NCI-H2227 (cell line): ENCODE data around the gene TENM4.

ENCODE experiments used
- DNase-seq: peaks from one replicate; lab custom pipeline; 2025; ENCODE audit not compliant: unreplicated experiment; lab: John Stamatoyannopoulos, UW

TENM4 gene

DNA sequence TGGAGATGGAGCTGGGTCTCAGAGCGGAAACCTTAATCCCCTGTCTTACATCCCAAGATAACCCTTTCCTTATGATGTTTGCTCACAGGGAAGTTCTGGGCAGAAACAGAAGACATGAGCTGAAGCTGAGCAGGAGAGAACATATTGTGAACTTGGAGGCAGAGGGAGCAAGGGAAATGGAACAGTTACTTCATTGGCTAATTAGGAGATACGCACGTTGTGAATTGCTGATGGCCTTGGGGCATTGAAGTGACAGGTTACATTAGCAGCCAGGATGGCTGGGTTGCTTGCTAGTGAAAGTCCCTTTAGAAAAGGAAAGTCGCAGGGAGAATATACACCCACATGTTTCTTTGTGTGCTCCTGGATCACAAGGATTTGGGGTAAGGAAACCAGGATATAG is 48.7 kb downstream of the TENM4 start:
- no peak for DNase-seq

GRCh38 chr11:79390923-79391322 is 49.9 kb downstream of the TENM4 start:
- no peak for DNase-seq

GRCh38 chr11:79390477-79390876 is 50.4 kb downstream of the TENM4 start:
- DNase-seq = no peak

GRCh38 chr11:79388201-79388600 is 52.6 kb downstream of the TENM4 start:
- no peak for DNase-seq

DNA sequence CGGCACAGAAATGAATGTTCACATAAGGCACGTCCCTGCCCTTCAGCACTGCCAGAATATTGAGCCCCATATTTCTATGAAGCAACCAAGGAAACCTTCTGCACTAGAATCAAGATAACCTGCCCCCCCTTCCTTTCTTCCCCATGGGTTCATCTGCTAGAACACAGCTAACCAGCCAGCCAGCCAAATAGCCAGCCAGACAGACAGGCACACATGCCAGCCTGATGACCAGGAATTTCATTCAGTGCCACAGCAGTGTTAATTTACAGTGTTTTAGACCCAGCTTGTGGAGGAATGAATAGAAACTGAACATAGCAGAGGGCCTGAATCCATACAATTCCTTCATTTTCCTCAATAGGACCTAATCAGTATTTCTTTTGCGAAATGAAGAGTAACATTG is 57.0 kb downstream of the TENM4 start:
- no peak for DNase-seq

GRCh38 chr11:79382301-79383050 is 58.4 kb downstream of the TENM4 start:
- DNase-seq = no peak

DNA sequence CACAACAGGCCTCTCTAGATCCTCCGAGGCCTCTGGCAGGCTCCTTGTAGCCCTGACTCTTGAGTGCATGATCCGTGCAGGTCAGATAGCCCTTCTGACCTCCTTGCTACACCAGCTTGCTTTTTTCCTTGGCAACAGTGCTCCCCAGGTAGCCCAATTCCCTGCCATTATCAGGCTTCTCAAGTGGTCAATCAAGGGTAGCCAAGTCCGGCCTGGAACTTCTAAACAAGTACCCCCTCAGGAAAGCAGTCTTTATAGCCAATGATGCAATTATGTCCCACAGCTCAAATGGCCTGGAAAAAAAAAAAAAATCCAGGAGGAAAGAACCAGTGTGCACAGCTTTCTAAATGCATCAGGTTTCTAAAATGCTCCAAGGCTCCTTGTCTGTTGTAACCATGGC is 59.8 kb downstream of the TENM4 start:
- peak; percentile 10 for DNase-seq

DNA sequence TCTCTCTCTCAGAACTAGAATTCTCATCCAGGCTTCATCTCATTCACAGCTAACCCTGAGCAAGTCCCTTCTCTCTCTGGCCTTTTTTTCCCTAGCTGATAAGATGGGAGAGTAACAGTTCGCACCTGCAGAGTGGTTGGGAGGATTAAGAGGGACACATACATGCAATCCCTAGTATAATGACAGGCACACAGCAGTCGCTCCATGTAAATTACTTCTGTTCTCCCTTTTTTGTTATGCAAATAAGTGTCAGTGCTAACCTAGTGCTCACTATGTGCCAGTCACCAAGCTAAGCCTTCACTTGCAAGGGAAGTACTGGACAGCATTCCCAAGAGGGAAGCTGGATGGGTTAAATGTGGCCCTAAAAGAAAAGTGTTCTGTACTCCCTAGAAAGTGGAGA is 63.4 kb downstream of the TENM4 start:
- no peak for DNase-seq

DNA sequence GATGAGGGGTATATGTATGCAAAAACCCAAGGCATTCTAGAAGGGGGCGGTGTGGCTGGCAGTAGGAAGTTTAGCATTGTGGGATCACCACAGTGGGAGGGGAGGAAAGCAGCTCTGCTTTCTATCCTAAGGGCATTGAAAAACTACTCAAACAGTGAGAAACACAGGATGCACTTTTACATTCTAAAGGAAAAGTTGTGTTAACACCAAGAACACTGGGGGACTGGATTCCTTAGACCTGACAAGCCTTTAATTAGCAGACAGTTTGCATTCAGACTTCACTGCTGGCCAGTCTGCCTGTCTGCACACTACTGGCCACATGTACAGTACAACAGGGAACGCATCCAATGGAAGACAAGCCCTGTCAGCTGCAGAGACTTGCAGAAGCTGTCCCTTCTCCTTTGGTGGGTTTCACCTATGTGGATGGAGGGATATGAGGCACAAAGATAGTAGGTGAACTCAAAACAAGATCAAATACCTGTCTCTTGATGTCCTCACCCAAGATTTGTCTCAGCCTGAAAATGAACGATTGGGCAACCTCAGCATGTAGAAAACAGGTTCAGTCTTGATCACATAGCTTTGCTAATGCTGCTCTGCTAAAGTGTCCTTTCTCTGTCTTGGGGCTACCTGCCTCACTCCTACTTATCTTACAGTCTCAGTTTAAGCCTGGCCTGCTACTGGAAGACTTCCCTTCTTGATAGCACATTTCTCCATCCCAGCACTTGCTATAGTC is 64.8 kb downstream of the TENM4 start:
- DNase-seq = no peak

GRCh38 chr11:79374727-79375126 is 66.1 kb downstream of the TENM4 start:
- DNase-seq = no peak

- no peak for DNase-seq
Observed at GRCh38 chr11:79371724-79372123, 69.1 kb downstream of the TENM4 start.

DNA sequence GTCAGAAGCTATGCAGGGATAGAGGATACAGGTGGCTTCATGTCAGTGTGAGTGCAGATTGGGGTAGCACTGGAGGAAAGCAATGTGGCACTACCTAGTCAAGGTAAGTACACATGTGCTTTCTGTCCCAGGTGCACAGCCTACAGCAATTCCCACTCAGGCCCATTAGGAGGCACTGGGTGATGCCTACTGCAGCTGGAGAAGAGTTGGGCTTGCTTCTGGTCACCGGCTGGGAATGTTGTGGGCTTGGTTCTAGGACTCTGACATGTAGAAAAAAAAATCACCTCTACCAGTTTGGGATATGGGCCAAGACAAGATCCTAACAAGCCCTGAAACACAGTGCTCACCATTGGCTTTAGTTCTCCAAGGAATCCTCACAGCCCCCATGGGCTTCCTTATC is 69.7 kb downstream of the TENM4 start:
- no peak for DNase-seq

GRCh38 chr11:79369055-79369454 is 71.8 kb downstream of the TENM4 start:
- DNase-seq = peak; percentile 12

DNA sequence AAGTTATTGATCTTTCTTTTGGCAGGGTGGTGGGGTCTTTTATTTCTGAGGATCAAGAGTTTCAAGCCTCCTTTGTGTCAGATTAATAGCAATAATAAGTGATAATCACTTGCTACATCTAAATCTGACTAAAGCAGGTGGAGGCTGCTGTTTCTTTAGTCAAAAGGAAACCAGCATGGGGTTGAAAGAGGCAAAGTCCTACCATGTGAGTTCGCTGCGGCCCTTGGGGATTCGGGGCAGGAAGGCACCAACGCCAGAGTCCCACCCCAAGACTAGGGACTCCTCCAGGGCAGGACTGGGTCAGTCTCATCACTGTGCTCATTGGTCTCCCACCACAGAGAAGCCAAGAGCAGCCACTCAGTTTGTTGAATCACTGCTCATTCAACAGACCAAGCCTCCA is 73.0 kb downstream of the TENM4 start:
- no peak for DNase-seq

DNA sequence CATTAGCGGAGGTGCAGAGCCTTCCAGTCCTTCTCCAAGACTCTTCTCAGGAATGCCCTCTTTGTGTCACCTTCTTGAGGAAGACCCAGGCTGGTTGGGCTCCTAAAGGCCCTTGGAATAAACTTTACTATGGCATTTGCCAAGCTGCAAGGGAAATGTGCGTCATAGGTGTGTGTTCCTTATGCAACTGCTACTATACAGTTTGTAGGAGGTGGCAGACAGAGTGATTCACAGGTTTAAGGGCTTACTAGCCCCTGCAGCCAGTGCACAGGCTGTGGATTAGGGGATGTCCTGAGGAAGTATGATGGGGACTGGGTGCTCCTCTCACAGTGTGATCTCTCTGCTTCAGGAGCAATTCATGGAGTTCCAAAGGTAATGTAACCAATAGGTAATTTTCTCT is 74.6 kb downstream of the TENM4 start:
- DNase-seq = no peak

- no peak for DNase-seq
Observed at GRCh38 chr11:79363861-79364378, 76.9 kb downstream of the TENM4 start.

DNA sequence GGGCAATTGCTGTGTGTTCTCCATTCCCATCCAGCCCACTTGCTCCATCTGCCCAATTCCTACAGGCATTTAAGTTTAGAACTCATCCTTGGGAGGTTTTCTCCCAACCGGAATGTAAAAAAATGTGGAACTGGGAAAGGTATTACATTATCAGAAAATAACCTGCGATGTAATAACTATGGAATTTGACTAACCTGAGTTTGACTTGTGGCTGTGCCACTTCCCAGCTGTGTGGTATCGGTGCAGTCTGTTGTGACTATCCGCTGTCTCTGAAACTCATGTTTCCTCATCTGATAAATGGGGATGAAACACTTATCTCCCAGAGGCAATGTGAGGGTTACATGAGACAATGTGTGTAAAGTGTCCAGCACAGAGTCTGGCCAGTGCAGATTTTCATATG is 77.6 kb downstream of the TENM4 start:
- no peak for DNase-seq

DNA sequence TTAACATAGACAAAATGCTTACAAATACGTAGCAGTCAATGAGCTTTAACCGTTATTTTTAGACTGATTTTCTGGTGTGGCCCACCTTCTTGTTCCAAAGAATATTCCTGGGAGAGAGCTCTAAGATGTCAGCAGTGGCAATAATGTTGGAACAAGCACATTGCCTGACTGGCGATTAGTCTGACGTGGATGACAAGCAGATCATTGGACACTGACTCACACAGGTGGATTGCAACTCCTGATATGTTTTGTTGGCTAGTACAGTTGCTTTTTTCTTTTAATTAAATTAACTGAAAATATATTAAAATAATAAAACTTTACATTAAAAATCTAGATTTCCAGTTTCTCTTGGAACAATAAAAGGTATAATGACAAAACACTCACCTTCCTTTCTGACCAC is 78.0 kb downstream of the TENM4 start:
- DNase-seq = no peak

- DNase-seq = peak; percentile 39
Observed at GRCh38 chr11:79362206-79362757, 78.5 kb downstream of the TENM4 start.

- DNase-seq = no peak
Observed at GRCh38 chr11:79358258-79358657, 82.6 kb downstream of the TENM4 start.

DNA sequence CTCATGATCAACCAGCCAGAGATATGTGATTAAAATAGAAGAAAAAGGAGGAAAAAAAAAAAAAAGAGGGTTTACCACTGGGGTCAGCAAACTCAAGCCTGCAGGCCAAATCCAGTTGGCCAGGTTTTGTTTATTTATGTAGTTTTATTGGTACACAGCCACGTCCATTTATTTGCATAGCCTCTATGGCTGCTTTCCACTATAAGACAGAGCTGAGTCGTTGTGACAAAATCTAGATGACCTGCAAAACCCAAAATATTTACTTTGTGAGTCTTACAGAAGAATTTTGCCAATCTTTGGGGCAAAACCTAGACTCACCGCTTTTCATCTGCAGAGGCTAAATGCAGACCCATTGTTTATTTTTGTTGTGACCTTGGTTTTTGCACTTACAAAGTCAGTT is 87.1 kb downstream of the TENM4 start:
- no peak for DNase-seq

GRCh38 chr11:79352349-79352703 is 88.5 kb downstream of the TENM4 start:
- no peak for DNase-seq
